Eye (tissue), 1 donor: ENCODE measurements around the gene XYLT1.

Experiments used
- DNase-seq: peaks from one replicate; pipeline ENCODE4 v3.0.0-alpha.2; 2015

XYLT1 gene

DNA sequence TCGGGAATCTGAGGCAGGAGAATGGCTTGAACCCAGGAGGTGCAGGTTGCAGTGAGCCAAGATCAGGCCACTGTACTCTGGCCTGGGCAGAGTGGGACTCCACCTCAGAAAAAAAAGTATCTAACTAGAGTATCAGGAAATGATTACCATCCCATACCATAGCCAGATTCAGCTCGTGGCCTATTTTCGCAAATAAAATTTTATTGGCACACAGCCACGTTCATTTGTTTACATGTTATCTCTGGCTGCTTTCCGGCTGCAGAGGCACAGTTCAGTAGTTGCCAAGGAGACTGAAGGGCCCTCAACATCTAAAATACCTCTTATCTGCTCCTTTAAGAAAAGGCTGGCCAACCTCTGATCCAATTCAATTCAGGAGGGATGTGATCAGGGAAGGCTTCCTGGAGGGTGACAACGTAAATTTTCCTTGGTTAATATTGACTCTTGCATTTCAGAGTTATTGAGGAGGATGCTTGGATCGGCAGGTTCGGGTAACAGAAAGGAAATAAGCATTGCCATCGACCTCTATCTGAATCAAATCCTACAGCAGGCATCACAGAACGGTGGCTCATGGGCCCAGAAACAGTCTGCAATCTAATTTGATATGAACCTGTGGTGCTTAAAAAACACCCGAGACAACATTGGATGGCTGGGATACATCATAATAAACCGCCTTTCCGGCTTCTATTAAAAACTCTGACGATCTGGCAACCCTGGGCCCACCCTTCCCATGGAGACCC is 73.8 kb downstream of the XYLT1 start:
- DNase-seq, result peak; percentile 66

DNA sequence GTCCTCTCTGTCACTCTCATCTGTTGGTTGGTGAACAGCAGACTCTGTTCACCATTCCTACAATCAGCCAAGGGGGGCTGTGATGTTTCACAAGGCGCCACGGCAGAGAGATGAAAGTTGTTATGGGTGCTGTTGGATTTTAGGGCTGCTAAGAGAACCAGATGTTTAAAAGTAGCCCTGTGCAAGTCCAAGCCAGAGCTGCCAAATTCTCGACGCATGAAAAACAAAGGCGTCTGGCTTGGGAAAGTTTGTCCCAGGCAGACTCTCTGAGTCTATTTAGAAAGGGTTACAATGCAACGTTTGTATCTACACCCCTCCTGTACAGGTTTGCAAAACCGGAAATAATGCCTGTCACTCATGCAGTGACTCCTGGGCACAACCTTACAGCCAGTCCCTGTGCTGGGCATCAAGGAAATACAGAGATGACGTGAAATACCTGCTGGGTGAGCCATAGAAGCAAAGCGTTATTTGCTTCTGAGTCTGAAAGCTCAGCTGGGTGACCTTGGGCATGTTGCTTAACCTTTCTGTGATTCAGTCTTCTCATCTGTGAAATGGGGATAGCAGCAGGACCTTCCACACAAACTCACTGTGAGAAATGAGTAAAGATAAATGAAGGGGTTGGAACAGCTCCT is 74.8 kb downstream of the XYLT1 start:
- DNase-seq, result no peak

DNA sequence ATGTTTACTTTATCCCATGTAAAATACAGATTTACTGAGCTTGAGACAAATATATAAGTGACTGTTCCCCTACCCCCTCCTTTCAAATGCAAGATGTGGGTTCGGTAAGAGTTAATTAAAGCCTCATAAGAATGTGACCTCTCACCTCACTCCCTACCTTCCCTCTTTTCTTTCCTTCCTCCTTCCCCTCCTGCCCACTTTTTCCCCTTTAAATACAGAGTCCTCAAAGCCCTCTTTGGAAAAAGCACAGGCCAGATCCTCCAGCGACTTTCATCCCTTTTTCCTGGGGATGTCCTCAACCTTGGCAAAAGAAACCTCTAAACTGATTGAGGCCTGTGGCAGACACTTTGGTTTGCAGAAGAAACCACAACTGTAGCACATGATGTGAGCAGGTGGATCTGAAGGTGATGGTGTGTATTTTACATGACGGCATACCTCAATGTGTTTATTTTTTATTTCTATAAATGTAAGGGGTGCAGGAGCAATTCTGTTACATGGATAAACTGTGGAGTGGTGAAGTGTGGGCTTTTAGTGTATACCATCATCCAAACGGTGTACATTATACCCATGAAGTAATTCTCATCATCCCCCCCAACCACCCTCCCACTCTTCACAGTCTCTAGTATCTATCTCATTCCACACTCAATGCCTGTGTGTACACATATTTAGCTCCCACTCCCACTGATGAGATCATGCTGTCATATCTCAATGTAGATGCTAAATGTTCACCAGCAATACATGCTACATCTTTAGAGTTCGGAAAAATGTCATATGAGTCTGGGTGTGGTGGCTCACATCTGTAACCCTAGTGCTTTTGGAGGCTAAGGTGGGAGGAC is 77.7 kb downstream of the XYLT1 start:
- DNase-seq, result no peak

DNA sequence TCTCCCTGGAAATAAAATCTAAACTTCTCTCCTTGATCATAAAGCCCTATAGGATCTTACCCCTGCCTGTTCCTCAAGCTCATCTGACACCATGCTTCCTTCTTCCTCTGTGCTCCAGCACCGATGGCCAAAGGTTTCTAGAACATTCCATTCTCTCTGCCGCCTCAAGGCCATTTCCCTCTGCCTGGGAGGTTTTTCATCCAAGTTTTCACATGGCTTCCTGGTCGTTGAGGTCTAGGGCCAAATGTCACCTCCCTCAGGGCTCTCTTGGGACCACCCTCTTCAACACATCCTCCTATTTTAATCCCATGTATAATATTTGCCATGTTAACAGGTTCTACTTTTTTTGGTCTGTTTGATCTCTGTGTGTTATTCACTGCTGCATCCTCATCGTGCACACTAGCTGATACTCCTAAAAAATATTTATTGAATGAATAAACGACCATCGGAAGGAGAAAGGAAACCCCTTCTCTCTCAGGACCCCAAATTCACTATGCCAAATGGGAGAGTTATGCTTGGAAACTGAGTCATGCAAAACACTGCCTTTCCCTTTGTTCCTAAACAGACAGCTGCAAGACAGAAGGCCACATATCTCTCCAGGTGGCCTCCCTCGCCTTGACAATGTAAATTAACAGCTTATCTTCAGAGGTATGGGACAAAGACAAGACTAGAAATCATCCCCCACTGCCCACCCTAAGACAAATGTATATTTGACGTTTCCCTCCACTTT is 78.5 kb downstream of the XYLT1 start:
- DNase-seq, result no peak

DNA sequence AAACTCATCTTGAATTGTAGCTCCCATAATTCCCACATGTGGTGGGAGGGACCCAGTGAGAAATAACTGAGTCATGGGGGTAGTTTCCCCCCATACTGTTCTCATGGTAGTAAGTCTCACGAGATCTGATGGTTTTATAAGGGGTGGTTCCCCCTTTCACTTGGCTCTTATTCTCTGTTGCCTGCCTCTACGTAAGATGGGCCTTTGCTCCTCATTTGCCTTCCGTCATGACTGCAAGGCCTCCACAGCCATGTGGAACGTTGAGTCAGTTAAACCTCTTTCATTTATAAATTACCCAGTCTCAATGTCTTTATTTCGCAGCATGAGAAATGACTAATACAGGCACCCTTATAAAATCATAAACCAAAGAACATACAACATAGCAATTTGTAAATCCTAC is 79.0 kb downstream of the XYLT1 start:
- no peak for DNase-seq

DNA sequence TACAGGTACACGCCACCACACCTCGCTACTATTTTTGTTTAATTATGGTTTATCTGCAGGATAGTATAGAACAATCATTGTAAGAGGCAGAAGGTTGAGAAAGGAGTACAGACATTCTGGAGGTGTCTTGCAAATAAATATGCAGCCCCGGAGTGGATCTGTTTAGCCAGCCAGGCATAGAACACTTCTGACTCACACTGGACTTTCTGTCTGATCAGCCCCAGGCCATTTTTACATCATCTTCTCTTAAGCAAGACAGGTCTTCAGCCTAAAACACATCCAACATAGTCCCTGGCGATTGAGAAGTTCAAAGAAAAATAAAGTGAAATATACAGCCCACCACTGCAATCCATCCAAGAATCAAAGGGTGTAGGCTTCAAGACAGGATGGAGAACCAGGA is 81.4 kb downstream of the XYLT1 start:
- no peak for DNase-seq

DNA sequence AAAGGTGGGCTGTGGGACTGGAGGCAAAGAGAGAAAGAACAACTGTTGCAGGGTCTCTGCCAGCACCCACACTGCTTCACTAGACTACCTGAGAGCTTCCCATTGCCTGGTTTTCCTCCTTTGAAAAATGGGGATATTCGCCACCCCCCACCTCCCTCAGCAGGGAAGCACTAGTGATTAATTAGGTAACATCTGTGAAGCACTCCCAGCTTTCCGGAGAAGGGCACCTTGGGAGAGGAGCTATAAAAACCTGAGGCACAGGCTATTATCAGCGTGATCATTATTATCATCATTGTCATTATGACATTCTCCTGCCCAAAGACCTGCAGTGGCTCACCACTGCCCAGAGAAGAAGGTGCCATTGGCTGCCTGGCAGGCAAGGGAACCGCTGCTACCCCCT is 83.5 kb downstream of the XYLT1 start:
- DNase-seq, result no peak

DNA sequence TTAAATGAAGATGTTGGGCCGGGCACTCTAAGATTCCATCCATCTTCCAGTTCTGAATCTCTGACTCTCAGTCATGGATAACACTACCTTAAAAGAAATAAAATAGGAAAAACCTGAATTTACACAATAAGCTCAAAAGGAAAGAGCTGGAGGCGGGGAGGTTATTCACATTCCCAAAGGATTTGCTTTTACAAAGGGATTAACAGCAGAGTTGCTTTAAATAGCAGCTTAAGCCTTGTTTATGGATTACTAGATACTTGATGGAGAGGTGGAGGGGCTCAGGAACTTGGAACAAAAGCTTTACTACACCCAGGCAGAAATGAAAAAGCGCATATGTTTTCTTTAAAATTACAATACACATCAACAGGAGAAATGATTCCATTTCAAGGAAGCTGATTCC is 84.5 kb downstream of the XYLT1 start:
- no peak for DNase-seq

DNA sequence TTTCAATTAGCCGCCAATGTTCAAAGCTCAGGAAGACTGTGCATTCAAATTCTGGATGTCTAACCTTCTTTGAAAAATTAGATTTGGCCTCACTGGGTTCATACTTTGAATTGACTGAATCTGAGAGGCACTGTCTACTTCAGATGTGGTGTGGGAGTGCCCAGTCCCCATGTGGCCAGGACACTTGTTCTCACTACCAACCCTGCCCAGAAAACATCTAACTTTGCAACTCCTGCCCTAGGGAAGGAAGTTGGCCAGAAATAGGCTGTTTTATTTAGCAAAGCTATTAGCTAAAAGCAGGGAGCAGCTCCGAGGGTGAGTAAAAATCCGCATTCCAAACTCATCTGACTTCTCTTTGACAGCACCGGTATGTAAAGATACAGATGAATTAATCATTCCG is 86.3 kb downstream of the XYLT1 start:
- no peak for DNase-seq

DNA sequence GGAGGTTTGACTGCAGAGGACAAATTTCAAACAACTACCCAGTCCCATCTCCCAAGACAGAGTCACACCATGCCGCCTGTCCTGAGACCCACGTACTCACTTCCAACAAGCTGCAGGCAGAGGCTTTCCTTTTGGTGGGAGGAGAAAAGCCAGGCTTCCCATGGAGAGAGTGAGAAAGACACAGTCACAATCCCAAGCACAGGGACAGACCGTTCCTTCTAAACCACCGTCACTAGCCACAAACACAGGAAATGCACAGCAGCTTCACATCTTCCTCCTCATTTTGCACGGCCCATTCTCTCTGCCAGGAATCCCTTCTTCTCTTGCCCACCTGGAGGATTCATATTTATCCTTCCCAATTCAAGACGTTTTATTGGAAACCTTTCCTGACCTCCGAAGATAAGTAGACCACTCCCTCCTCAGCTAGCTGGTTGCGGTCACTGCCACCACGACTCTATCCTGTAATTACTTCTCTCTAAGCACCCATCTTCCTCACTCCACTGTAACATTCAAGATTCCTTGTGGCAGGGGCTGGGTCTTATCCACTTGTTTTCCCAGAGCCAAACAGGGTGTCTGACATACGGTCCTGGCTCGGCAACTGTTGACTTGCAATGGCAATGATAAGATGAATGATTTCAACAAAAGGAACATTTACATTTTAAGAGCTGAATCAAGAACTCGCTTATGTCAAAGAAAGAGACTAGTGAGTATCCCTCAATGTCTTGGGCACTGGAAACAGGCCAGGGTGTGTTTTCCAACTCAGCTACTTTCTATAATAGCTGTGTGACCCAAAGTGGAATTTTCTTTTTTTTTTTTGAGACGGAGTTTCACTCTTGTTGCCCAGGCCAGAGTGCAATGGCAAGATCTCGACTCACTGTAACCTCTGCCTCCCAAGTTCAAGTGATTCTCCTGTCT is 87.6 kb downstream of the XYLT1 start:
- DNase-seq, result no peak

DNA sequence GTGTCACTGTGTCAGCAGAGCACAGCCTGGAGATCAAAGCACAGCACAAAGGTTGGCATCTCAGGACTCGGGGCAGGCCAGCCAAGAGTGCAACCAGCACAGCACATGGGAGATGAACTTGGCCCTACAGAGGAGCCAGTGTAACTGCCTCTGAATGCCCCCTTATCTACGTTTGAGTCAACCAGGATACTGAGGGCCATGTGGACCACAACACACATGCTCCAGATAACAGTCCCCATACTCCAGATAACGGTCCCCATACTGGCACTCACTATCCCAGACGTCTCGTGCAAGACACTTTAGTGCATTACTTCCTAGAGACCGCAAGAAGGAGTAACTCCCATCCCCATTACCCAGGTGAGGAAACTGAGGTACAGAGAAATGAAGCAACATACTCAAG is 88.2 kb downstream of the XYLT1 start:
- no peak for DNase-seq

DNA sequence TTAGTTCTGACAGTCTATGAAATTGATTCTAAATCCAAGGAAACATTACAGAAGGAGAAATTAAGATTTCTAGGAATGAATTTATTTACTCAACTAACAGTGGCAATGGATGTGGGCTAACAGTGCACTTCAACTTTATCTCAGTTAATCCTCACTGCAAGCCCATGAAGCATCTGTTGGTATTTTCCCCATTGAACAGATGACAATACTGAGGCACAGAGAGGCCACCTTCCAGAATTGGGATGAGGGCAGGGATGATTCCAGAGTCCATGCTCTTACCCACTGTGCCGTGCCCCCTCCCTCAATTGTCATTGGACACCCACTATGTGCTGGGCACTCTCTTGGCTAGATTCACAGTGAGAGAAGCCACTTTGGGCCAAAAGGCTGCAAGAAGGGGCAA is 89.0 kb downstream of the XYLT1 start:
- no peak for DNase-seq

DNA sequence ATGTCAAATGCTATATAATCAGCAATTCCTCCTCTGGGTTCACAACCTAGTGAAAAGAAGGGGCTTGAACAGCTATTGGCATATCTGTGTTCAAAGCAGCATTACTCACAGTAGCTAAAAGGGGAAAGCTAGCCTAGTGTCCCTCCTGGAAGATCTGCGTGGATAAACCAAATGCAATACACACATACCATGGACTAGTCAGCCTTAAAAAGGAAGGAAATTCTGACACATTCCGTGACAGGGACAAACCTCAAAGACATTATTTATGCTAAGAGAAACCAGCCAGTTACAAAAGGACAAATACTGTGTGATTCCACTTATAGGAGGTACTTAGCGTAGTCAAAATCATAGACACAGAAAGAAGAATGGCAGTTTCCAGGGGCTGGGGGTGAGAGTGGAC is 90.1 kb downstream of the XYLT1 start:
- DNase-seq, result no peak

DNA sequence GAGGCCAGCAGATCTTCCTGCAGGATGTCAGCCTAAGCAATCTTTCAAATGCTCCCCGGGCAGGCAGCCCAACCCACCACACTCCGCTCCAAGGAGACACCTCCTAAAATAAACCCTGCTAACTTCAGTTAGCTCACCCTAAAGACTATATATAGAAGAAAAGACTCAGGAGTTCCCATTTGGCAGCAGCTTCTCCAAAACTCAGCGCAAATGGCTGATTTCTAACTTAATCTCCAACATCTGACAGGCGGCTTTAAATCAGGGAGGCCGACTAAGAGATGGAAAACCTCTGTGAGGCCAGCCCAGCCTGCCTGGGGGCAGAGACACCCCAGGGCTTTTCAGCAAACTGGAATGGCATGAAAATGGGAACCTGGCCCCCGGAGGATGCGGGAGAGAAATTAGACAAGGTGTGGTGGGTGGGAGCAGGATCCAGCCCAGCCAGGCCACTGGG is 91.6 kb downstream of the XYLT1 start:
- DNase-seq, result peak; percentile 34

DNA sequence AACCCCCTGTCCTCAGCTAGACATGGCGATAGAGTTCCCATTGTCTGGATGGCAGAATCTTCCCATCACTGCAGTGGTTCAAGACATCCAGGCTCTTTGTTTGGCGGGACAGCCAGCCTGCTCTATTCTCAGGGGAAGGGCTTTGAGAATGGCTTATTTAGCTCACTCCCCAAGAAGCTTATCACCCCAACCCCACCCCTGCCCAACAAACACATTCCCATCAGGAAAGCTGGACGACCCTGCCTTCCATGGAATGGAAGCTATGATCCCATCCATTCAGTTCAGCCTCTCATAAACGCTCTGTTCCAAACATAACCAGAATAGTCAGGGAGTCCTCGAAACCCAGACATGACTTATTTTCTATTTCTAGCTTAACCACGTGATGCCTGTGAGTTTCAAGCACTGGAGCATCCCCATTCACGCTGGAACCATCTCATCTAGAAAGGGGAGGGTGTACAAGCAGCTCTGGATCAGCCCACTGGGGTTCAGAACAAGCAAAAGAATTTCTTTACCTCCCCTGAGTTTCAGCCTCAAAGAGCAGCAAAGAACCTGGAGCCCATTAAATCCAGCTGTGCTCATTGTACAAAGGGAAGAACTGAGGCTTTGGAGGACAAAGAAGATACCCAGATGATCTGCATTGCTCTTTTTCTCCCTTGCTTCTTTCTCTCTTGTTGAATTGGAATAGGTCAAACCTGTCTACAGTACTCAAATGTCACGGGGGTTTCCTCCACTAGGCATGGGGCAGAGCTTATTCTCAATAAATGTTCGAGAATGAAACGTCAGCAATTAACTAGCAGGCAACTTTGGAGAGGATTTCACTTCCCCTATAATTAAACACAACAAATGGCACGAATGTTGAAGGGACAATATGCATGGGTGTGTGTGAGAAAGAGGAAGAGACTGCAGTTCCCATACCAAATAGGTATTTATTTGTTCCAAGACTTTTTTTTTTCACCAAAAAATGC is 93.1 kb downstream of the XYLT1 start:
- peak; percentile 51 for DNase-seq

DNA sequence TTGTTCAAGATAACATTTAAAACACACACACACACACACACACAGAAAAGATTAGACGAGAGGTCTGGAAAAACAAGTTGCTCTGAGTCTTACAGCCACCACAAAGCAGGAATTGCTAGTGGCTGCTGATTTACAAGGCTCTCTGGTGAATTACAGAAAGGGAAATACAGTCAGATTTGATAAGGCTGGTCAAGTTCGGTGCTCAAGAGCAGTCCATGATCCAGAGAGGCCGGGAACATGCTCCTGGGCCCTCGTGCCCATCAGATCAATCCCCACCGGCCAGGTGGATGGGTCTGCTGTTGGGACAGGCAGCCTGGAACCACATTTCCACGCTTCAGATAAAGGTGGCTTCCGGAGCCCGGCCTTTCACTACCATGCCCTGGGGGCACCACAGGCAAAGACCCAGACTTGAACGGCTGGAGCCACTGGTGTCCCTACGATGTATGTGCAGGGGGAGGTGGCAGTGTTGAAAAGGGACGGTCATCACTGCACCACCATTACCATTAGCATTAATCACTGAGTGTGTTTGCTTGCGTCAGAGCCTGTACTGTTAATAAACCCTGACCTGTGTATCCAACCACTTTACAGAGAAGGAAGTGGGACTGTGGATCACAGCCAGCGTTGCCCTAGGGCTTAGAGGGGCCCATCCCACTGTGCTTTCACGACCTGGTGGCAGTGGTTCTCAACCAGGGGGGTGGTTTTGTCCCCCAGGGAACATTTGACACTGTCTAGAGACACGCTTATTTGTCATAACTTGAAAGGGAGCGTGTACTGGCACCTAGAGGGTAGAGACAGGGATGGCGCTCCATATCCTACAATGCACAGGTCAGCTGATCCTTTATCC is 95.1 kb downstream of the XYLT1 start:
- DNase-seq, result peak; percentile 23

DNA sequence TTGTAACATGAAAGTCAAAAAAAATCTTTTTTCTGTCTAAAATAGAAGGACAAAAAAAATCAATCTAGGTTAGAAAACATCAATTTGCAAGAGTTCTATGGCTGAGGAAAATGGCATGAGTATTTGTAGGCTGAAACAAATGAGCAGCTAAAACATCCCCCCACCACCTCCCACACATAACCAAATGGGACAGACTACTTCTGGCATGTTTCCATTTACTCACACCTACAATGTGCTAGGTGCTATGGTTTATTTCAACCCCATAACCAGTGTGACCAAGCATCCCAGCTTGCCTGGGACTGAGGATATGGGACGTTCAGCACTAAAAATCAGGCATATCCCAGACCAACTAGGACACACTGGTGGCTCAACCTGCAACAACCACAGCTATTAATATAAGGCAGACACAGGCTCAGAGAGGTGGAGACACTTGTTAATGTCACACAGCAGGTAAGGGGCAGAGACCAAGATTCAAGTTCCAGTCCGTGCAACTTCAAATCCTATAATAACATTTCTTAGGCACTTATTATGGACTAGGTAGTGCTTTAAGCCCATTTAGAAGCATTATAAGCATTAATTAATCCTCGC is 96.0 kb downstream of the XYLT1 start:
- DNase-seq, result no peak

DNA sequence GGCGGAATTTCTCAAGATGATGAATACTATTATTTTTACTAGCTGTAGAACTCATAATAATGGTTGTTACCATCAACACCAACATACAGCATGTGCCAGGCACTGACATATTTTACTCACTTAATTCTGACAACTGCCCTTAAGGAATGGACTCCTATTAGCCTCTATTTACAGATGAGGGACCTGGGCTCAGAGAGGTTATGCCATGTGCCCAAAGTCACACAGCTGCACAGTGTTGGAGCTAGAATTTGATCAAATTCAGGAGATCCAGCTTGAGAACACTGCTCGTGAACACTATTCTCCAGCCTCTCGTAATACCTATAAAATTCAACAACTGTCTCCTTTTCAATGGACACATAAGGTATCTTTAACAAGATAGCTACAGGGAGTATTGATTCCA is 97.2 kb downstream of the XYLT1 start:
- no peak for DNase-seq

DNA sequence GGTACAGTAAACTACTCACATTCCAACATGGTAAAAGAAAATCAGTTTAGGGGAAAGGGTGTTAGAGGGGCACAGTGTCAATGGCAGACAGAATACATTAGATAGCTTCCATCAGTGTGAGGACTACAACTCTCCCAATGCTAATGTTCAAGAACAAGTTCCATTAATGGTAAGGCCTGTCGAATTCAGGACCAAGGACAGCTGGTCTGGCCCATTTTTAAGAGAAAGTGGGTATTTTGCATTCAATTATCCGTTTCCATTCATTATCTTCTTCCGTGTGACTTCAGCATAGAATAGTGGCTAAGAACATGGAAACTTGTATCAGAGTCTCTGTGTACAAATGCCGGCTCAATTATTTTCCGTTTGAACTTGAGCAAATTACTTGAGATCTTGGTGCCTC is 98.4 kb downstream of the XYLT1 start:
- DNase-seq, result peak; percentile 28
